Keratinocyte (primary cell): ENCODE results near the gene TUBB4A.

Experiments
- CTCF ChIP-seq, 3 experiments: IDR thresholded peaks in 1 of 3; conservative IDR thresholded peaks in 1 of 3; optimal IDR thresholded peaks in 1 of 3; 2 replicates in 2 of 3; 3 replicates in 1 of 3; pipeline versions ENCODE3 to v1.5.1; 2011; ENCODE audit warnings: low read length in 3 of 3, mild to moderate bottlenecking in 3 of 3, moderate library complexity in 2 of 3, control low read depth in 1 of 3, inconsistent platforms in 1 of 3; ENCODE audit not compliant: insufficient read depth in 2 of 3; ENCODE audit errors: extremely low read depth in 1 of 3
- EZH2 ChIP-seq: IDR thresholded peaks from one replicate; pipeline ENCODE4 v1.6.1; 2012; ENCODE audit warnings: inconsistent platforms, mild to moderate bottlenecking, low read length, moderate library complexity

GRCh38 chr19:6519289-6519688, 17.2 kb upstream of the TUBB4A start:
- TF ChIP-seq CTCF (optimal IDR thresholded peaks at IDR 0.05 in 1 of 3, IDR thresholded peaks at IDR 0.05 in 1 of 3, conservative IDR thresholded peaks at IDR 0.05 in 1 of 3; ENCODE audit: extremely low read depth in 1 of 3, insufficient read depth in 2 of 3, low read length in 3 of 3) (no peak), EZH2 (no peak)
